HepG2 (cell line): ENCODE data around the gene PRKAG1. TPM values are rescaled to one million over a fixed set of nuclear protein-coding genes. Genes with fewer than 3 reads are reported as not detected.

Experiments used
- ATAC-seq: fragments of 200-7000 bp; cut with Tn5 transposase; 3 replicates; pipeline ENCODE4 v1.9.1; 2020; ENCODE audit warnings: mild to moderate bottlenecking, moderate library complexity
- BruUV-seq: library from RNA; stranded (reverse); fragments of 400-500 nt; replicated peaks from 2 replicates; lab custom pipeline; 2021; lab: Mats Ljungman, UMichigan
- CTCF ChIA-PET: fragments of 300-600 bp; formaldehyde crosslinking; extraction: SDS; loops from one replicate; lab custom pipeline; 2021; ENCODE audit warnings: low total read pairs, inconsistent platforms, low intra/inter-chr PET ratio; lab: Yijun Ruan, JAX
- POLR2A ChIA-PET: fragments of 350-600 bp; sonication (Branson Sonifier 250); formaldehyde crosslinking; loops from one replicate; lab custom pipeline; 2020; ENCODE audit warnings: antibody characterized with exemption, inconsistent platforms; lab: Yijun Ruan, JAX
- DNase-seq: peaks from one replicate; pipeline ENCODE4 v3.0.0-alpha.2; 2015; ENCODE audit warnings: low spot score
- FAIRE-seq: peaks from 3 replicates; lab custom pipeline; 2011; peaks lifted over from hg19 to GRCh38; lab: Jason Lieb, UNC
- H2AFZ ChIP-seq: one replicate; pipeline ENCODE4 v1.6.1; 2011; ENCODE audit warnings: low read length, inconsistent platforms
- H3K27ac ChIP-seq: fragments of 300-600 bp; 3 replicates; pipeline ENCODE4 v1.8.0; 2011; ENCODE audit warnings: mixed run types, mild to moderate bottlenecking, mixed read lengths, low read length, inconsistent platforms; ENCODE audit not compliant: insufficient read depth; ENCODE audit errors: extremely low read length
- H3K27me3 ChIP-seq, 2 experiments: fragments of 200-600 bp in 1 of 2; 2 replicates in 1 of 2; 3 replicates in 1 of 2; pipeline versions ENCODE4 v1.6.0 to v1.8.0; 2011; ENCODE audit warnings: low read length in 2 of 2, mild to moderate bottlenecking in 2 of 2, moderate library complexity in 2 of 2, inconsistent platforms in 1 of 2; ENCODE audit not compliant: insufficient read depth in 2 of 2, control insufficient read depth in 1 of 2
- H3K36me3 ChIP-seq, 2 experiments: fragments of 200-600 bp in 1 of 2; replicated peaks in 1 of 2; 2 replicates in 1 of 2; 3 replicates in 1 of 2; pipeline versions ENCODE4 v1.5.1 to v1.8.0; 2011; ENCODE audit warnings: low read length in 2 of 2, inconsistent platforms in 1 of 2; ENCODE audit not compliant: insufficient read depth in 2 of 2, control insufficient read depth in 1 of 2
- H3K4me1 ChIP-seq: 2 replicates; pipeline ENCODE4 v1.5.1; 2012; ENCODE audit warnings: low read length, inconsistent platforms; ENCODE audit not compliant: insufficient read depth
- H3K4me2 ChIP-seq: 2 replicates; pipeline ENCODE4 v1.6.0; 2011; ENCODE audit warnings: low read depth, low read length, inconsistent platforms
- H3K4me3 ChIP-seq, 3 experiments: fragments of 200-600 bp in 1 of 3; sonication (generic), shearing (Covaris generic) in 1 of 3; replicated peaks in 1 of 3; 2 replicates each; pipeline ENCODE4 v1.5.1; 2011 to 2016; ENCODE audit warnings: low read length in 3 of 3, inconsistent platforms in 2 of 3, low read depth in 2 of 3, mild to moderate bottlenecking in 2 of 3, control low read depth in 1 of 3, mixed read lengths in 1 of 3; ENCODE audit not compliant: insufficient read depth in 1 of 3
- H3K79me2 ChIP-seq: one replicate; pipeline ENCODE4 v1.6.1; 2011; ENCODE audit warnings: low read length, inconsistent platforms; ENCODE audit not compliant: insufficient read depth
- H3K9ac ChIP-seq: 2 replicates; pipeline ENCODE4 v1.6.0; 2011; ENCODE audit warnings: mild to moderate bottlenecking, low read depth, low read length, inconsistent platforms; ENCODE audit not compliant: insufficient read depth
- H3K9me3 ChIP-seq: 2 replicates; pipeline ENCODE4 v1.5.1; 2012; ENCODE audit warnings: mild to moderate bottlenecking, low read length
- H4K20me1 ChIP-seq: 2 replicates; pipeline ENCODE4 v1.6.0; 2011; ENCODE audit warnings: inconsistent platforms, mild to moderate bottlenecking, low read length, moderate library complexity; ENCODE audit not compliant: insufficient read depth
- AGO2 ChIP-seq: fragments of 200-400 bp; formaldehyde crosslinking; optimal IDR thresholded peaks from 2 replicates; pipeline ENCODE3; 2017; ENCODE audit warnings: mild to moderate bottlenecking, low read depth, low read length, moderate library complexity
- MTA1 ChIP-seq: sonication (generic); formaldehyde crosslinking; IDR thresholded peaks from 2 replicates; pipeline ENCODE4 v1.4.0; 2020; ENCODE audit warnings: missing genetic modification reagents, mild to moderate bottlenecking, borderline replicate concordance
- NFYB ChIP-seq: sonication (generic); formaldehyde crosslinking; IDR thresholded peaks from 2 replicates; pipeline ENCODE4 v1.4.0; 2020; ENCODE audit warnings: missing genetic modification reagents
- TOE1 ChIP-seq: sonication (generic); formaldehyde crosslinking; IDR thresholded peaks from 2 replicates; pipeline ENCODE4 v1.4.0; 2020; ENCODE audit warnings: mild to moderate bottlenecking, missing genetic modification reagents
- ZBTB40 ChIP-seq, 2 experiments: fragments of 450-650 bp in 1 of 2; sonication (generic) in 1 of 2; formaldehyde crosslinking in 1 of 2; IDR thresholded peaks; 2 replicates each; pipeline versions ENCODE4 v1.6.1 to v1.8.0; 2016 to 2022; ENCODE audit warnings: antibody characterized with exemption in 1 of 2, mild to moderate bottlenecking in 1 of 2, missing genetic modification reagents in 1 of 2
- WGBS: methylation state at CpG from one replicate; pipeline ENCODE4 v1.1.6; 2017; ENCODE audit warnings: low lambda C conversion rate; 5-methylcytosine and 5-hydroxymethylcytosine counted together
- in situ Hi-C: cut with HindIII; loops from 2 replicates; pipeline ENCODE4 v1.10.0; 2017; ENCODE audit warnings: low pct_unique_long_range_greater_than_20kb; ENCODE audit not compliant: extremely low pct_ligation_motif_present
- intact Hi-C: fragments of 100-400 bp; cut with micrococcal nuclease; formaldehyde crosslinking; loops from one replicate; pipeline ENCODE4 v1.10.0; 2022; ENCODE audit not compliant: unreplicated experiment
- polyA plus RNA-seq, 8 experiments: library from polyadenylated mRNA; depleted of rRNA in 3 of 8; stranded (reverse) in 7 of 8; unstranded in 1 of 8; fragments of >200 nt; fragmentation: Illumina TruSeq in 4 of 8; extraction: Trizol in 4 of 8; gene quantifications; 2 replicates each; pipeline versions ENCODE4 v1.2.1 to v1.2.3, GENCODE V29; 2011 to 2016; ENCODE audit warnings: low read depth in 4 of 8, missing spikeins in 1 of 8, mixed read lengths in 1 of 8; ENCODE audit not compliant: insufficient read depth in 1 of 8
- total RNA-seq, 5 experiments: library from RNA; depleted of rRNA; stranded (reverse); fragments of >200 nt; fragmentation: Illumina TruSeq; extraction: Trizol; gene quantifications; 2 replicates each; pipeline ENCODE4 v1.2.3, GENCODE V29; 2016; ENCODE audit warnings: low read depth in 1 of 5

The PRKAG1 gene
- total and polyA plus RNA-seq, 2 of the 13 experiments (the other 11 are each of a cell fraction or from before 2014, with no cell fraction given), result 26.1 to 32.8 TPM

- peaks cover 61 to 96% of the 10 kb centered on the region in 2 experiments for H3K36me3 ChIP-seq
- H3K9me3 ChIP-seq, result no peaks in the 10 kb centered on the region
- H4K20me1 ChIP-seq, result 0 out of 2 replicates have a peak, but pooled peaks cover 3% of the 10 kb centered on the region
- no peak overlapping the region for H3K9ac ChIP-seq
- H3K4me1 ChIP-seq, result no peaks in the 10 kb centered on the region
- ChIA-PET CTCF (no interaction called here), POLR2A (interaction anchor here (2.2 kb wide), 1 partner anchor 11 kb away, joined by 7 read pairs; no protein-coding TSS in a partner anchor)
- ATAC-seq (no peak), DNase-seq (no peak), FAIRE-seq (no peak)
- intact Hi-C loops, result no loop called here
- H2AFZ ChIP-seq, result no peak overlapping the region
- H3K27me3 ChIP-seq, result no peaks in the 10 kb centered on the region
- WGBS, result 98% methylated on average over 12 of the region's 12 CpGs
- no peak overlapping the region for H3K27ac ChIP-seq
- no peaks in the 10 kb centered on the region for H3K79me2 ChIP-seq
- peak; percentile 3 for TF ChIP-seq AGO2
- TF ChIP-seq NFYB (CRISPR knock-in tag), result no peak
- H3K4me3 ChIP-seq, result no peak overlapping the region
- BruUV-seq, result no TSS peak
- H3K4me2 ChIP-seq, result no peak overlapping the region
- in situ Hi-C loops, result no loop called here
Observed at GRCh38 chr12:49044660-49045059, 26.1 kb upstream of the PRKAG1 start.

DNA sequence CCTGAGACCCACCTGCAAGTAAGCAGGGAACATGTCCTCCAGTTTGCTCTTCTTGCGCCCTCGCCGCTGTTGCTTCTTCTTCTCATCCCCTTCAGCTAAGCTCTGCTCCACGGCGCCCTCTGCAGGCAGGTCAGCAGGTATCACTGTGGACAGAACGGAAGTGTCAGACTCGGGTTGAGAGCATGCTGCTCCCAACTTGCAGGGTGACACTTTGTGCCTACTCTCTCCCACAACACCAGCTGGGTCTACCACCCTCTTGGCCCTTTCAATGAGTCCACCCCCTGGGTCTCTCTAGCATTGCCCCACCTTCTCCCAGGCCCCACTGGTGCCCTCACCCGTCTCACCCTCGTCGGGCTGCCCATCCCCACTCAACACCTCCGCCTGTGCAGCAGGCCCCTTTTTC lies 25.3 kb upstream of the PRKAG1 start:
- POLR2A ChIA-PET, result interaction anchor here (1.2 to 2.2 kb wide), 2 partner anchors 10 to 14 kb away, joined by 4 to 7 read pairs; no protein-coding TSS in a partner anchor
- 67% methylated on average over 11 of the region's 11 CpGs for WGBS
- peak; percentile 79 for ATAC-seq
- CTCF ChIA-PET, result no interaction called here
- Histone ChIP-seq H4K20me1 (0 out of 2 replicates have a peak, but pooled peaks cover 3% of the 10 kb centered on the region), H3K4me2 (no peak overlapping the region), H3K9me3 (no peaks in the 10 kb centered on the region), H3K9ac (no peak overlapping the region), H3K4me3 (no peak overlapping the region), H3K79me2 (no peaks in the 10 kb centered on the region), H3K27me3 (no peaks in the 10 kb centered on the region), H3K36me3 (peaks cover 59 to 96% of the 10 kb centered on the region in 2 experiments), H3K27ac (no peak overlapping the region), H2AFZ (no peak overlapping the region), H3K4me1 (no peaks in the 10 kb centered on the region)
- peak; percentile 34 for FAIRE-seq
- peak; percentile 34 for DNase-seq
- in situ Hi-C loops (no loop called here), intact Hi-C loops (no loop called here)
- no TSS peak for BruUV-seq
- TF ChIP-seq ZBTB40 (IDR thresholded peaks at IDR 0.05) (no peak), ZBTB40 (CRISPR knock-in tag; IDR thresholded peaks at IDR 0.05) (no peak), TOE1 (CRISPR knock-in tag) (no peak), MTA1 (CRISPR knock-in tag) (0 out of 2 replicates have a peak, but pooled peaks have one; percentile 37)
